GM21381 (cell line): Measurements from ENCODE around the gene PIAS3.

ENCODE experiments used
- ATAC-seq: cut with Tn5 transposase; IDR thresholded peaks from one replicate; pipeline ENCODE4 v1.9.1; 2021; ENCODE audit warnings: mild to moderate bottlenecking, moderate library complexity; ENCODE audit not compliant: unreplicated experiment

The PIAS3 gene

DNA sequence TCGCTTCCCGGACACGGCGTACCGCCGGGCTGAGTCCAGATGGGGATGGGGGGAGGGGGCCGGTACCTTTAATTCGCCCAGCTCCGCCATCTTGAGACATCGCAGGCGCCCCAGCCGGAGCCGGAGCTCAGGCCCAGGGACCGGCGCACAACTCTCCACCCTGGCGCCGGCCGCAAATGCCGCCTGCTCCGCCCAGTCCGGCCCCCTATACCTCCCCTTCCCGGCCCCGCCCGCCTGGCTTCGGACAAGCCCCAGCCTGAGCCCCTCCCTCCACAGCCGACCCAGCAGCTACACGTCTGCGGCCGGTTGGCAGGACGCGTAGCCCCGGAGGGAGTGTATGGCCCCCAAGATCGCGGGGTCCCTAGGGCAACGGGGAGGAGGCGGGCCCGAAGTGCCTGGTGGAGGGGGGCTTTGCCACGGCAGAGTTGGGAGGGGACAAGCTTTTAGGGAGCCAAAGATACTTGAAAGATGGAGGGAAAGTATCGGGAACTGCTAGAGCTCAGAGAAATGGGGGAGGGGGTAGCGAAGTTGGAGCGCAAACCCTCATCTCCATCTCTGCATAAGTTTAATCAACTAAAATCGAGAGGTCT lies at the start of gene PIAS3:
Gene PIAS3 (minus strand): TSS at position 181 of the 590 bp plus-strand sequence. CDS start 91 bp downstream, at position 90.
- ATAC-seq: peak; percentile 83

DNA sequence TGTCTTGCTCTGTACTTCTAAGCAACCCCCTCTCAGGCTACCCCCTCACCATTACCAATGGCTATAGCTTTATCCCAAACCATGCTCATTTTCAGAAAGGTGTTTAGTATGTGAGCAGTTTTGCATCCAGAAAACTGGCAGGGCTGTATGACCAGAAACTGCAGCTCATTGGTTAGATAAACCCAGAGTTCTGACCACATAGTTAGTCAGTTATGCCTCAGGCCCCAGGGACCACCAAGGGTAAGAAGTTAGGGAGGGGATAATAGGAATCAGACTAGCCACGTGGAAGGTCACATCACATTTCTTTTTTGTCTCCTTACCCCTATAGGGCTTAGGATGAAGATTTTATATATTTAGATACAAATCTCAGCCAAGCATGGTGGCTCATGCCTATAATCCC lies 49.8 kb upstream of the PIAS3 start:
- no peak for ATAC-seq

DNA sequence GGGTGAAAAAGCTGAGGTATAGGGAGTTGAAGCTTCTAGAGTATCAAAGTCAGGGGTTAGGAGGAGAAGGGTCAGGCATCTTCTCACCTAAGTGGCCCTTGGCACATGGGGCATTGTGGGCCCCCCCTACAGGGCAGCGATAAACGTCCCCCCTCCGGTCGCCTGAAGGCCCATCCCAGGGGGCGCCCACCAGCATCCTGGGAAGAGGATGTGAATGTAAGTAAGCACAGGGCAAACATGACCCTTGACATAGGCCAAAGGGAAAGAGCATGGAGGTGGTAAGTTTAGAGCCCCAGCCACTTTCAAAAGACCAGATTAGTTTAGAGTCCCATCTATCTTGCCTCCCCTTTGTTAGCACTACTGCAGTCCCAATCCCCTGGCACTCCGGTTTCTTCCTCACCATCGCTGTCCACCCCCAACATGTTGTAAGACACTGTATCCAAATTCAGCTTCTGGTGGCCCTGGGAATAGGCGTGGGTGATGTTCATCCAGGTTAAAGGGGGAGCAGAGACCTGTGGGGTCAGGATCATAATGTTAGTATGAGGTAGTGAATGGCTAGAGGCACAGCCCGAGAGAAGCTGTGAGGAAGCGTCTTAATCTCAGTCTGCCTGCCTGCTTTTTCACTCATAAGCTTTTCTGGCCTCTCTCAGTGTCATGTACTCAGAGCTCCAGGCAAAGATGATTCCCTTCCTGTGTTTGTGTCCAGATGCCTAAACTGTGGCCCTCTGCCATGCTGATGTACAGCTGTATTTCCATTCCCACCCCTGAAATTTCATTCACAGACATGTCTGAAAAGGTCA lies 48.3 kb upstream of the PIAS3 start:
- ATAC-seq: no peak

DNA sequence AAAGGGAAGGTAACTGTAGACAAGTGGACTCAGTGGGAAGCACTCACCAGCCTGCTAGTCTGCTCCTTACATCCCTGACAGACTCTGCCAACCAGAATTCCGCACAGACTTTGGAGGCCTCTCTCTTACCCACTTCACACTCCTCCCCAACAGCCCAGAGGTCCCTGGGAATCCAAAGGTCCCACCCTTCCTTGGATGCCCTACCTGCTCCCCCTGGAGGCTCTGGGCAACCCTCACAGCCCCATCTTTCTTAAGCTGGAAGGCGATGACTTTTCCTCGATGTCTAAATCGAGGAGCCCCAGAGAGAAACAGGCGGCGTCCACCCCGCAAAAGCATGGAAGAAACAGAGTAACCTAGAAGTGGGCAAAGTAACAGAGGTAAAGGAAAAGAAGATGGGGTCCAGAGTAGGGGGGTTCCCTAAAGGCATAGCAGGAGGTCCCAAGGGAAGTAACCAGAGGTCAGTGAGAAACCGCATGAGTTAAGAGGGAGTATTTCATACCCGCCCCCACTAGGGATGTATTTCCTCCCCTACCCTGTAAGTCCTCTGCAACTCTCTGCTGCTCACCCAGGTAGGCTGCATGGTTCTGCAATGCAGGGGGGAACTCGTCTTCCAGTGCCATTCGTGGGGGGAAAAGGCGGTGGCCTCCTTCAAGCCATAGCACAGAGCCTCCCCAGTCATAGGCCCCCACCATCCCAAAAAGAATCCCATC lies 42.6 kb upstream of the PIAS3 start:
- no peak for ATAC-seq

DNA sequence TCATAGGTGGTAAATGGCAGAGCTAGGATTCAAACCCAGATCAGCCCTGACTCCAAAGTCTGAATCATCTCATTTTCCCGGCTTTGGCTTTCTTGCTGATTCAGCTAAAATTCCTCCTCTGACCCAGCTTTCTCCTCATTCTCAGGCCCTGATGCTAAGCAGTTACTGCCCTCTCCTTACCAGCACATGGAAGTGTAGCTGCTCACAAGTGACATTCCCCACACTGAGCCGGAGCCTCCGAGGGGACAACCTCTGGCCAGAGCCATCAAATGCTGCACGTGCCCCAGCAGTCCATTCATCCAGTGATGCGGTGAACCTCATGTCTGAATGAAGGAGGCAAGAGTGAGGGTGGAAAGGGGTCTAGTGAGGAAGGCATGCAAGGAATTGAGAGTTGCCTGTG lies 39.9 kb upstream of the PIAS3 start:
- no peak for ATAC-seq

DNA sequence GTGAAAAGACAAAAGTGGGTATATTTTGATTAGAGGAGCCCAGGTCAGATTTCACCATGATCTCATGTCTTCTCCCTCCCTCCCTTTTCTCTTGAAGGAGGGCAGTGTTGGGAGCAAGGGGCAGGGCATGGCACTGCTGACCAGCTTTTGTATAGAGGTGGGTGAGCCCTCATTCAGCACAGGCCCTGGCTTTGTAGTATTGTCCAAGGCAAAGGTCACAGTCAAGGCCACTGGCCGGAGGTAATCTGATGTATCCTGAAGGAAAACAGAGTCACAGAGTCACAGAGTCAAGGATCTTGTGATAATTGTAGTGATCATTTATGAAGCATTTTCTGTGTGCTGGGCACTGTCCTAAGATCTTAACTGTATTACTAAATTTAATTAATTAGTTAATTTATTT lies 39.1 kb upstream of the PIAS3 start:
- no peak for ATAC-seq

DNA sequence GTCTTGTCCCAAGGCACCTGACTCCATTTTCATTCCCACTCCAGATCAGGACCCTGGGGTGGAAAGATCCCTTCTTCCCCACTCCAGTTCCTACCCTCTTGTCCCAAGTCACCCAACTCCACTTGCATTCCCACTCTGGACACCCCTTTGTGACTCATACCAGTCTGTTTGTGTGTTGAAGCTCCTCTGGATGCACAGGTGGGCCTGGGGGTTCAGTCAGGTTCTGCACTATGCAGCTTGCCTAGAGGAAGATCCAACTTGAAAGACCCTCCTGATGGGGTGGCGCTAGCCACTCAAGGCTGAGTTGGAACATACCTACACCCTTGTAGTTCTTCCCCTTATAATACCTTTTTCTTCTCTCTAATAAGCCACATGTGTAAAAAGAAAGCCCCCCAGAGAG lies 36.6 kb upstream of the PIAS3 start:
- no peak for ATAC-seq

DNA sequence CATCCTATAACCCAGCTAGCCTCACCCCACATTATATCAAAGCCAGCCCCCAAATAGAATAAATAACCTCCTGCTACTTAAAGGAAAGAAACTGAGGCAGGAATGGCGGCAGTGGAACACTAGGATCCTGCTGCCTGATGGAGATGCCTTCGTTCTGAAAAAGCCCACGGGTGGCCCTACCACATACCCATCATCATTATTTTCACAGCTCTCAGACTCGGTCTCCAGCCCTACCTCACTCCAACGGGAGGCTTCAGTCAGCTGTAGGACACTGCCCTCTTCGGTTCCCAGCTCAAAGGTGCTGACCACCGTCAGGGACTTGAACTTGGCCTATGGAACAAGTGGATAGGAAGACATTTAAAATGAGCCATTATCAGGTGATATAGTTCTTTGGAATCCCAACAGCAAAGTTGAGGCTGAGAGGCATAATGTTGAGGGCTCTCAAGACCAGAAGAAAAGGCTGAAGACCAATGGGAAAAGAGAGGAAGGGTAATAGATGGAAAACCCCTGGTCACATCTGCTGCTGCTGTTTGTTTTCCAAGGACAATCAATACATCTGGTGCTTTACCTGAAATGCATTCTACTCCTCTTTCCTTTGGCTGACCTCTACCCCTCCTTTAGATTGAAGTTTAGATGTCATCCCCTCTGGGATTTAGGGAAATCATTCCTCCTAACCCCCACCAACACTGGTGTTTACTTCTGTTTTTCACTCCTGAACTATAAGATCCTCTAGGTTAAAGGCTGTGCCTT lies 34.6 kb upstream of the PIAS3 start:
- no peak for ATAC-seq

DNA sequence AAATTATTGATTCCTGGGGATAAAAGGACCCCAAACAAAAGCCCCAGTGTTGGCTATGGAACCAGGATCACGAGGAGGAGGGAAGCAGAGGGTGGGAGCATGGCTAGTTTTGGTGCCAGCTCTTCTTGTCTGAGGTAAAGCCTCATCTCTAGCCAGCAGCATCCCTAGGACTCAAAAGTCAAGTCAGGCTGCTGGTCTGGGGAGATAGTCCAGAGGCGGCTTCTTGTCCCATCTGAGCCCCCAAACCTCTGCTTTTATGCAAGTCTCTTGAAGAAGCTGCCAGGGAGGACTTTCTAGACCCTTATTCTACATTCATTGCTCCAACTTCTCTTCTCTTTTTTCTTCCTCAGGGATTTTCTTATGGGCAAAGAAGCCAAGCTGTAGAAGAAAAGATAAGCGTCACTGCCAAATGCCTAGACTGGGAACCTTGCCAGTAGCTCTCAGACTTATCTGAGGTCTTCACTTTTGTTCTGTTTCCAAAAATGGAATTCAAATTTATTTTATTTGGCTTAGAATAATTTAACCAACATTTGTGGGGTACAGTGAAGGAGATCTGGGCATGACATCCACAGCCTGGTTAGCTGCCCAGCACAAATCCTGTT lies 33.7 kb upstream of the PIAS3 start:
- ATAC-seq: no peak

DNA sequence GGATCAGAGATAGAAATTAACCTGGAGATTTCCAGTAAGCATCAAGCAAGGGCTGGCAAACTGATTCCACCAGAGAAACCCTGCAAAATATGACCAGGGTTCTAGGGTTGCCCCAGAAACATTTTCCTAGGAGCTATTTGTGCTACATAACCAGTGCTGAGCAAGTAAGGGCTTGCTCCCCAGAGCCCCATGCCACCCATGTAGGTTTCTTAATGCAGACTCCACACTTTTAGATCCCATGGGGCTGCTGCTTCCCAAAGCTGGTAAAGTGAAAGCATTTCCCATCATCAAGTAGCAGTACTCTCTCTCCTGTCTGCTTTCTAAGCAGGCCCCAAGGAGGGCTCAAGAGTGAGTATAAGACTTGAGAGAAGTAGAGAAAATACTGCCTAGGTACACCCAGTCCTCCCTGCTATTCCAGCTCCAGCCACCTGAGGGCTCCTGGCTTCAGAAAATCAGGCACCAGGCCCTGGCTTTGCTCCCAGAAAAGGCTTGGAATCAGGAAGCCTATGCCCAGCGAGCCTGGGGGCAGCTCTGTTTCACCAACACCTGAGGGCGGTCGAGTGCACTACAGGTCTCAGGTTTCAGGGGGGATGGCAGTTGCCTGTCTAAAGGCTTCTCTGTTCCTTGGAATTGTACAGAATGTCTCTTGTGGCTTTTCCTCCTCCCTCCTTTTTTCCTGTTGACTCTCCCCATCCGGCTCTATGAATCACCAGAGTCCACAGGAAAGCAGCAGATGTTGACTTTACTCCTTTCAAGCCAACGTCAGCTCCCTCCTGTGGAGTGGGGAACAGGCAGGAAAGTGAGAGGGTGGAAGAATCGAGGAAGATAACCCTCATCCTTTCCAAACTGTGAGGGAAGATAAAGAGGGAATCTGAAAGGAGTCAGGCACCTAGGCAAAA lies 33.0 kb upstream of the PIAS3 start:
- no peak for ATAC-seq

DNA sequence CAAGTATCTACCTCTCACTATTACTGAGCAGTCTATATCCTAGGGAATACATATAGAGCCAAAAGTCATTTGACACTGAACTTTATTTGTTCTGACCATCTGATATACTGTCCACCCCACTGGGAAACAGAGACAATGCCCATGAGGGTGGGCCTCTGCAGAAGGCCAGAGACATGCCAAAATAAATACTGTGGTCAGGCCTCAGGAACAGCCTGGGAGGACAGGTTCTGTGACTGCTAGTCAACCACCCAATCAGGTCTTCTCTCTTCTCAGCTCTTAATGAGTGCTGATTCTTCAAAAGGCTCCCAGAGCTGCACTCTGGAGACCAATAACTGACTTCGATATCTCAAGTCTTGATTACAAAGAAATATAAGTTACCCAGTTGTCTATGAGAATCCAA lies 32.3 kb upstream of the PIAS3 start:
- no peak for ATAC-seq

DNA sequence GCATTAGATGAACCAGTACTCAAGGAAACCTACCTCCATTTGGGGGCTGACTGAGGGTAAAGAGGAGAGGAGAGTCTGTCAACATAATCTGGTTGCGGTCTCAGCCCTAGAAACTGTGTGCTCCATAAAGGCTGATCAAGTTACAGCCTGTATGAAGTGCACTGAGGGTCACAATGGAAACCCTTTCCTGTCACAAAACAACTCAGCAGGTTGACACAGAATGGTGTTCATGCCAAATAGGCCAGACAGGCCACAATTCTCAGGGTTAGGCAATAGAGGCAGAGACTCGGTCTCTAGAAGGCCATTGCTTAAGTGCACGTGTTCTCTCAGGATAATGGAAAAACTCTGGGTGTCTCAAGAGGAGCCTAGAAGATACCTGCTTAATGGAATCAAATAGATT lies 30.8 kb upstream of the PIAS3 start:
- ATAC-seq: no peak

DNA sequence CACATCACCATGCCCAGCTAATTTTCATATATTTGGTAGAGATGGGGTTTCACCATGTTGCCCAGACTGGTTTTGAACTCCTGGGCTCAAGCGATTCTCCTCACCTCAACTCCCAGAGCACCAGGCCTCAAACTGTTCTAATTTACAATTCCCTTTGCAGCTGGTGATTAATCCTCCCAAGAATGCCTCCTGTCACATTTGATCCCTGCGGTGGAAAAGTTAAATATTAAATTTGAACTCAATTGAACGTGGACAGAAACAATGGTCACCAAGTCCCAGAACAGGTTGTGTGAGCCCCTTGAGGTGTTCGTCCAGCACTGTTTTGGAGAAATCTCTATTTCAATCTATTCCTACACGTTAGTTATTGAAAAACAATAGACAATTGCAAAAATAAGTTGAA lies 28.8 kb upstream of the PIAS3 start:
- ATAC-seq: no peak

DNA sequence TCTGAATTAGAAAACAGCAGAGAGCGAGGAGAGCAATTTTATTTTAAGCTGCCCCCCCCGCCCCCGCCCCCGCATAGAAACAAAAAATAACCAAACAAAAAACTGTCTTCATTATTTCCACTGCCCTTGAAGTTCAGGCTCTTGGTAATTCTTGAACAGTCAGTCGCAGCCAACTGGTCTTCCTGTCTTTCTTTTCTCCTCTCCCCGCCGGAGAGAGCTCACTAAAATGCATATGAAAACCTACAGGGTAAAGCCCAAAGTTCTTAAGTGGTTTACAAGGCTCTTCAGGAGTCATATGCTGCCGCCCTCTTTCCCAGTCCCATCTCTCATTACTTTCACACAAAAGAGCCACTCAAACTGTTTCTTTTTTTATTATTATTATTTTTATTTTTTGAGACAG lies 27.9 kb upstream of the PIAS3 start:
- ATAC-seq: no peak

DNA sequence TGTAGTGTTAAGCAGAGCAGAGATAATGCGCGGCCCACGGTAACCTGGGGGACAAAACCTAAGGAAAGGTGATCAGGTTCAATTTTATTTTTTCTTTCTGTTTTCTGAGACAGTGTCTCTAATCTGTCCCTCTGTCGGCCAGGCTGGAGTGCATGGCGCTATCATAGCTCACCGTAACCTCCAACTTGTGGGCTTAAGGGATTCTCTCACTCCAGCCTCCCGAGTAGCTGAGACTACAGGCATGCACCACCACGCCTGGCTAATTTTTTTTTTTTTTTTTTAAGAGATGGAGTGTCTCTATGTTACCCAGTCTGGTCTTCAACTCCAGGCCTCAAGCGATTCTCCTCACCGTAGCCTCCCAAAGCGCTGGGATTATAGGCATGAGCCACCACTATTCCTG lies 27.5 kb upstream of the PIAS3 start:
- no peak for ATAC-seq

DNA sequence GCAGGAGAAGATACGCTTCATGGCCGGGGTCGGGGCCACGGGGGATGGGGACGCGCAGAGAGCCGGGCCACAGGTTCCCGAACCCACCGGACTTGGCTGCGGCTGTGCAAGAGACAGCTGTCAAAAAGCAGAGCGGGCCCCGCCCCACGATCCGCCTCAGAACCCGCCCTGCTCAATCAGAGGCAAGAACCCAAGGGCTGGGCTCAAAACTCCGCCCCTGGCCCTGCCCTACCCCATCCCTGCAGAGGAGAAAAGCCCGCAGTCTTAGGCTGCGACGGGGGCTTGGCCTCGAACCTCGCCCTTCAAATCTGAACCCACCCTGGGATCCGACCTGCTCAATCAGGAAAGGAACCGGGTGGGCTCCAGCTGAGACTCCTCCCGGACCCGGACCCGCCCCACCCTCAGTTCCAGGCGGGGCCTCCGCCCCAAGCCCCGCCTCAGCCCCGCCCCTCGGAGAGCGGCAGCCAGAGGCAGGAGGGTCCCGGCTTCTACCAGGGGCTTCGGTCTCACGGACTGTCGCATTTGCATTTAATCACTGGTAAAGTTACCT lies 26.9 kb upstream of the PIAS3 start, which contains the start of gene ANKRD35:
Gene ANKRD35 (minus strand): TSS at position 129 of the 550 bp plus-strand sequence. CDS start 108 bp downstream, at position 21.
- ATAC-seq: peak; percentile 97

DNA sequence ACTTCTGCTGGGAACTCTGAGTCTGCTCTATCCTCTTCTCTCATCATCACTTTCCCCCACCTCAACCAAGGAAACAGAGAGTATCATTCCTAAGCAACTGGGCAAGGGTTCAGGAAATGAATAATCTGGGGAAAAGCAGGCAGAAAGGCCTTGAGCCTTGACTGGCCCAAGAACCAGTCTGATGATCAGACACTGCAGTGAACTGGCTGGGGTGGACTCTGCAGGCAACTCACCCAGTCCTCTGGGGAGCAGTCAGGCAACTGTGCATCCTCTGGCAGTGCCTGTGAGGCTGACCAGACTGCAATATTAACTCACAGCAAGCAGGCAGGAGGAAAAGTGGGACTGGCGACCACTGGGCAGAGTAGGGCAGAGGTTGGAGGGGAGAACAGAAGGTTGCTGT lies 25.8 kb upstream of the PIAS3 start:
- ATAC-seq: no peak

DNA sequence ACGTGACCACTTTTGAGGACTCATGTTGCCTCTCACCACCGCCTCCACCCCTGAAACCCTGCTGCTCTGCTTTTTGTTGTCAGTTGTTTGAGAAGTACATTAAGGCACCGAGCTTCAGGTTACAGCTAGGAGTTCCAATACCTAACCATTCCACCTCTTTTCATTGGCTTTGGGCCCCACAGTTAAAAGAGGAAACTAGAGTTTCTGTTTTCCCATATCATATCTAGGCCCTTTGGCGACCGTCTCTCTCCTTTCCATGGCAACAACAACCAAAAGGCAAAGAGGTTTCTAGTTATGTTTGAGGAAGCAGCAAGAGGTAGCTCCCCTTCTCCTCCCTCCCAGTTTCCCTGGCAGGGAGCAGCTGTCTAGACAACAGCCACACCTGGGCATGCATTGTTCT lies 20.9 kb upstream of the PIAS3 start:
- no peak for ATAC-seq

DNA sequence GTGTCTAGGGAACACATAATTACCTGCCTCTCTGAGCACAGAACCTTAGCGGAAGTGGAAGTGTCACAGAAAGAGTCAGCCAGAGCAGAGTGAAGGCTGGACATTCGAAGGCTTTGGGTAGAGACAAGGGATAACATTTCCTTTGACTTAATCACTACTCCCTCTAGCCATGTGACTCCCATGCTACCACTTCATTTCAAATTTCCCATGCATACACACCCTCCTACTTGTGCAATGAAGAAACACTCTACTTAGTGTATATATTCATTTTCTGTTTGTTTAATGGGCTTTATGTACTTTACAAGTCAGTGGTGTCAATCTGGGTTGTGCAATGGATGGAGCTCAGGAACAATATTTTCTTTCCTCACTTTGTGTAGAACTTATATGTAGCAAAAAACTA lies 19.8 kb upstream of the PIAS3 start:
- ATAC-seq: no peak
